Naive thymus-derived CD4-positive, alpha-beta T cell (primary cell): ENCODE data around the gene TRIM63. TPM values are rescaled to one million over a fixed set of nuclear protein-coding genes. Genes with fewer than 3 reads are reported as not detected.
A peak's percentile ranks its signal among the peaks of the same experiment; 100 is the strongest.

Experiments
- ATAC-seq: fragments of 150-1000 bp; cut with Tn5 transposase; 2 replicates; pipeline ENCODE4 v1.10.0; 2021; ENCODE audit warnings: mild to moderate bottlenecking, moderate library complexity
- CTCF ChIA-PET: fragments of 350-600 bp; sonication (Branson Sonifier 250); formaldehyde crosslinking; loops from one replicate; lab custom pipeline; 2021; ENCODE audit warnings: antibody characterized with exemption; lab: Charles Lee
- POLR2A ChIA-PET: fragments of 350-600 bp; sonication (Branson Sonifier 250); formaldehyde crosslinking; loops from one replicate; lab custom pipeline; 2021; ENCODE audit warnings: antibody characterized with exemption, inconsistent platforms; lab: Charles Lee
- DNase-seq, 9 donors: peaks; one replicate each; pipeline versions ENCODE4 v3.0.0 to v3.0.0-alpha.2; 2020 to 2022; ENCODE audit warnings: mixed read lengths in 1 of 9
- H3K27ac ChIP-seq: one replicate; pipeline ENCODE4 v1.7.0; 2013; ENCODE audit warnings: mild to moderate bottlenecking, low read depth, low read length, moderate library complexity
- H3K27me3 ChIP-seq, 2 donors: one replicate each; pipeline ENCODE4 v1.7.0; 2013; ENCODE audit warnings: low read length in 2 of 2, mild to moderate bottlenecking in 2 of 2, moderate library complexity in 2 of 2; ENCODE audit not compliant: control insufficient read depth in 2 of 2, insufficient read depth in 2 of 2
- H3K36me3 ChIP-seq, 3 experiments: 1 replicate in 2 of 3; 2 replicates in 1 of 3; pipeline ENCODE4 v1.7.0; 2013; ENCODE audit warnings: low read length in 3 of 3, mild to moderate bottlenecking in 3 of 3, moderate library complexity in 1 of 3; ENCODE audit not compliant: insufficient read depth in 3 of 3, control insufficient read depth in 2 of 3
- H3K4me1 ChIP-seq, 2 donors: one replicate each; pipeline ENCODE4 v1.7.0; 2013; ENCODE audit warnings: low read length in 2 of 2, mild to moderate bottlenecking in 2 of 2, moderate library complexity in 1 of 2; ENCODE audit not compliant: control insufficient read depth in 2 of 2, insufficient read depth in 2 of 2
- H3K4me3 ChIP-seq: 2 replicates; pipeline ENCODE4 v1.7.0; 2013; ENCODE audit warnings: mild to moderate bottlenecking, low read length
- H3K9me3 ChIP-seq, 3 experiments: 1 replicate in 2 of 3; 2 replicates in 1 of 3; pipeline ENCODE4 v1.7.0; 2013; ENCODE audit warnings: low read length in 3 of 3; ENCODE audit not compliant: control insufficient read depth in 2 of 3
- H3K27ac Mint-ChIP-seq, 9 donors: one replicate each; pipeline ENCODE4 v1.8.0; 2020 to 2022; ENCODE audit warnings: mixed read lengths in 9 of 9, mild to moderate bottlenecking in 8 of 9, moderate library complexity in 5 of 9, inconsistent platforms in 2 of 9
- H3K27me3 Mint-ChIP-seq, 5 donors: one replicate each; pipeline ENCODE4 v1.8.0; 2021 to 2022; ENCODE audit warnings: mixed read lengths in 5 of 5, mild to moderate bottlenecking in 1 of 5
- H3K36me3 Mint-ChIP-seq, 5 donors: one replicate each; pipeline ENCODE4 v1.8.0; 2020 to 2022; ENCODE audit warnings: mixed read lengths in 5 of 5, mild to moderate bottlenecking in 3 of 5, inconsistent platforms in 1 of 5
- H3K4me1 Mint-ChIP-seq, 7 donors: one replicate each; pipeline ENCODE4 v1.8.0; 2020 to 2022; ENCODE audit warnings: mixed read lengths in 7 of 7, mild to moderate bottlenecking in 3 of 7, inconsistent platforms in 1 of 7
- H3K4me3 Mint-ChIP-seq, 10 donors: one replicate each; pipeline ENCODE4 v1.8.0; 2020 to 2022; ENCODE audit warnings: mild to moderate bottlenecking in 10 of 10, mixed read lengths in 10 of 10, moderate library complexity in 6 of 10, inconsistent platforms in 2 of 10
- H3K9me3 Mint-ChIP-seq, 11 donors: one replicate each; pipeline ENCODE4 v1.8.0; 2020 to 2022; ENCODE audit warnings: mixed read lengths in 11 of 11, mild to moderate bottlenecking in 4 of 11, inconsistent platforms in 1 of 11, moderate library complexity in 1 of 11
- intact Hi-C, 2 donors: fragments of 100-400 bp; cut with micrococcal nuclease; formaldehyde crosslinking; loops; one replicate each; pipeline ENCODE4 v1.15.1; 2023
- polyA plus RNA-seq, 2 donors: library from polyadenylated mRNA; unstranded; fragments of 300-500 nt; fragmentation: Illumina TruSeq; gene quantifications; one replicate each; pipeline ENCODE4 v1.2.3, GENCODE V29; 2021
- total RNA-seq, 6 experiments: library from RNA in 5 of 6; stranded (reverse) in 5 of 6; gene quantifications; 1 replicate in 5 of 6; 2 replicates in 1 of 6; pipeline ENCODE4 v1.2.3 and lab custom pipeline; 2021 to 2026

Gene TRIM63
- total and polyA plus RNA-seq, 7 experiments from 2014 or later: not detected

DNA sequence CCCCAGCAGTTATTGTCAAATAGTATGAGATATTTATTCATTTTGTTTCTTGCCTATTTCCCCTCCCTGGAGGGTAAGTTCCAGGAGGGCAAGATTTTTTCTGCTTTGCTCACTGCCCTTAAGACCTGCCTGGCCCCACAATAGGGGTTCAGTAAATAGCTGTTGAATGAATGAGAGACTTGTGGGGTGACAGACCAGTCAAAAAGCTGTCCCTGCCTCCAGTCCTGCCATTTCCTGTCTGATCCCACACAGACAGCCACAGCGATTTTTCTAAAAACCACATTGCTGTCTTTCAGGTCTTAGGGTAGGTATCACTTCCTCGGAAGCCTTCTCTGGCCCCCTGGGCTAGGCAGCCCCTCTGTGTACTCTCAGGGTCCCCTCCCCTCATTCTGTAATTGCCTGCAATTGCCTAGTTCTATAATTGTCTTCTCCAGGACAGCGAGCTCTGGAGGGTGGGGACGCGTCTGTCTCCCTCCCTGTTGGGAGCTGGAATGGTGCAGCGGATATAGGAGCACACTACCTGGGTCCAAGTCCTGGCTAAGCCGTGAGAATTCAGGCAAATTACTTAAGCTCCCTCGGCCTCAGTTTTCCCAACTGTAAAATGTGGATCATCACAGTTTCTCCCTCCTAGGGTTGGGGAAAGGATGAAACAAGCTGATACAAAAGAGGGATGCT, 47.7 kb downstream of the TRIM63 start:
- Histone ChIP-seq H3K36me3 (no peaks in the 10 kb centered on the region), H3K27me3 (no peaks in the 10 kb centered on the region), H3K9me3 (no peaks in the 10 kb centered on the region), H3K4me1 (peaks cover 0 to 6% of the 10 kb centered on the region in 2 donors), H3K4me3 (no peak overlapping the region), H3K27ac (no peak overlapping the region)
- H3K4me3 Mint-ChIP-seq: no peak overlapping the region
- POLR2A ChIA-PET: no interaction called here
- ATAC-seq (no peak), DNase-seq (no peak)
- H3K4me1 Mint-ChIP-seq: peaks cover 9 to 20% (median 15%) of the 10 kb centered on the region in 7 donors
- peaks cover 0 to 4% (median 0%) of the 10 kb centered on the region in 5 donors for H3K27me3 Mint-ChIP-seq
- no peaks in the 10 kb centered on the region for H3K9me3 Mint-ChIP-seq
- no peaks in the 10 kb centered on the region for H3K36me3 Mint-ChIP-seq
- H3K27ac Mint-ChIP-seq: no peak overlapping the region
- intact Hi-C loops: no loop called here
- CTCF ChIA-PET: interaction anchor here (0.6 to 0.7 kb wide), 2 partner anchors 39 to 237 kb away, joined by 3 to 4 read pairs; no protein-coding TSS in a partner anchor

DNA sequence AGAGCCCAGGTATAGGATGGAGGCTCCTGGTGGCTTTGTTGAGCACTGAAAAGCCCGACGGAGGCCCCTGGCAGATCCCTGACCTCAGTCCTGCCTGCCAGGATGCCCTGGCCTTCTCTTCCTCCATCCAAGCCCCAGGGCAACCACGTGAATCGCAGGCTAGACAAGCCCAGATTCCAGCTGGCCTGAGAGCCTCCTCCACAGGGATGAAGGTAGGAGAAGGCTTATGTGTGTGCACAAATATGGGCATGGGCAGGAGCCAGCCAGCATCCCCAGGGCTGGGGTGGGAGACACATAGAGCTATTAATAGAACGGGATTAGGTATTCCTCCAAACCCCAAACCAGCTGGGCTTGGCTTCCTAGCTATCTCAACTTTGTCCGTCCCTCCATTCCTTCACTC, 49.8 kb downstream of the TRIM63 start:
- Mint-ChIP-seq H3K36me3 (no peaks in the 10 kb centered on the region), H3K9me3 (no peaks in the 10 kb centered on the region), H3K4me1 (peaks cover 9 to 20% (median 15%) of the 10 kb centered on the region in 7 donors), H3K4me3 (no peak overlapping the region), H3K27me3 (peaks cover 0 to 6% (median 0%) of the 10 kb centered on the region in 5 donors), H3K27ac (peak overlapping the region in 2 of 9 donors; percentile 5 to 15)
- H3K27ac ChIP-seq: no peak overlapping the region
- DNase-seq: no peak
- POLR2A ChIA-PET: interaction anchor here (0.6 kb wide), 1 partner anchor 20 kb away, joined by 3 read pairs; the partner anchor contains the start of gene PAFAH2
- CTCF ChIA-PET: no interaction called here
- H3K4me3 ChIP-seq: no peak overlapping the region
- no peak for ATAC-seq
- H3K9me3 ChIP-seq: no peaks in the 10 kb centered on the region
- no peaks in the 10 kb centered on the region for H3K27me3 ChIP-seq
- intact Hi-C loops: no loop called here
- H3K36me3 ChIP-seq: no peaks in the 10 kb centered on the region
- peaks cover 0 to 6% of the 10 kb centered on the region in 2 donors for H3K4me1 ChIP-seq

DNA sequence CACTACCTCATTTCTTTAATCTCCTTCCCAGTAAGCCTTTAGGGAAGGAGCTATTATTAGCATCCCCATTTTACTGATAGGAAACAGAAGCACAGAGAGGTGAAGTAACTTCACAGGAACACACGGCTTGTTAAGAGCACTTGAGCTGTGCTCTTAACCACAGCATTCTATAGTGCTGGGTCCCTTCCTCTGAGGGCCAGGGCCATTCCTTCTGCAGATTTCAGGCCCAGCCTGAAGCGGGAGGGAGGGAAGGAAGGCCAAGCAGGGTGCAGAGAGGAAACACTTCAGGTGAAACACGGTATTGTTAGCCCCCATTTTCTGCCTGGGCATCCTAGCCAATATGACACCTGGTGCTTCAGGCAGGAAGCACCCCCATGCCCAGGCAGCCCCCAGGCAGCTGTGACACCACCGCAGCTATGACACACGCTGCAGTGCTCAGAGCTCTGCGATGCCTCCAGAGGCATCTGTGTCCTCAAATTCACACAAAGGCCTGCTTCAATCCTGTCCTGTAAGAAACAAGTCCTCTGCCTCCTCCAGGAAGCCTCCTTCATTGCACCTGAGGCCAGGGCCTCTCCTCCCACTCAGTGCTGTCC, 50.4 kb downstream of the TRIM63 start:
- POLR2A ChIA-PET: interaction anchor here (0.7 kb wide), 1 partner anchor 112 kb away, joined by 3 read pairs; no protein-coding TSS in a partner anchor
- Mint-ChIP-seq H3K4me3 (no peak overlapping the region), H3K27me3 (peaks cover 0 to 8% (median 0%) of the 10 kb centered on the region in 5 donors), H3K36me3 (no peaks in the 10 kb centered on the region), H3K27ac (peak overlapping the region in 4 of 9 donors; percentile 5 to 32 (median 12)), H3K9me3 (no peaks in the 10 kb centered on the region), H3K4me1 (peaks cover 9 to 20% (median 15%) of the 10 kb centered on the region in 7 donors)
- H3K4me3 ChIP-seq: no peak overlapping the region
- no peaks in the 10 kb centered on the region for H3K9me3 ChIP-seq
- intact Hi-C loops: no loop called here
- H3K4me1 ChIP-seq: peaks cover 0 to 6% of the 10 kb centered on the region in 2 donors
- no peak overlapping the region for H3K27ac ChIP-seq
- peak in 2 of 9 donors; percentile 28 to 38 for DNase-seq
- H3K36me3 ChIP-seq: no peaks in the 10 kb centered on the region
- no peaks in the 10 kb centered on the region for H3K27me3 ChIP-seq
- peak; percentile 69 for ATAC-seq
- CTCF ChIA-PET: no interaction called here

DNA sequence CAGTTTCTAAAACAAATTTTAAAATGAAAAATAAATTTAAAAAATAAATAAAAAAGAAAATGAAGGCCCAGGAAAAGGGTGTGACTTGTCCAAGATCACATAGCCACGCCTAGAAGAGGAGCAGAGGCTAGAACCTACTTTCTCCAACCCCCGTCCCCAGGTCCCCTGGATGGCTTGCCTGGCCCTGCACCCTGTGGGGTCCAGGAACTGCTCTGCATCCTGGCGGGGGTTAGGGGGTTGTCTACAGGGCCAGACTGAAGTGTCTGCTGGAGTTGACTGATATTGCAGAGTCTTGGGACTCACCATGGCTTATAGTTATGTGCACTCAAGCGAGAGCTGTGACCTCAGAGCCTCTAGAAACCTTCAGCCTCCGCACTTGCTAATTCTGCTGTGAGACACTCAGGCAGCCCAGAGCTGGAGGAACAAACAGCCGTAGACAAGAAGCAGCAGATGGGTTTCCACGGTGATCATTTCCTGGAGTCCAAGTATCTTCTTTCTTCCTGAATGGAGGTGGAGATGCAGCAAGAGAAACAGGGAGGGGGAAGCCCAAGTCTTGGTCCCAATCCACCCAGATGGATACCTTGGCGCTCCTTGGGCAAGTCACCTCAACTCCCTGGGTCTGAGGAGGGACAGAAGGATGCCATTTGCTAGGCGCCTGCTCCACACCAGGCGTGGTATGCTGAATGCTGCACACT, 51.0 kb downstream of the TRIM63 start:
- no peak overlapping the region for H3K4me3 Mint-ChIP-seq
- no peaks in the 10 kb centered on the region for H3K9me3 Mint-ChIP-seq
- no peaks in the 10 kb centered on the region for H3K27me3 ChIP-seq
- H3K4me3 ChIP-seq: no peak overlapping the region
- no peaks in the 10 kb centered on the region for H3K9me3 ChIP-seq
- peaks cover 0 to 6% of the 10 kb centered on the region in 2 donors for H3K4me1 ChIP-seq
- no peak for DNase-seq
- intact Hi-C loops: no loop called here
- no peak for ATAC-seq
- H3K27me3 Mint-ChIP-seq: peaks cover 0 to 6% (median 0%) of the 10 kb centered on the region in 5 donors
- no peaks in the 10 kb centered on the region for H3K36me3 Mint-ChIP-seq
- no peak overlapping the region for H3K27ac ChIP-seq
- peak overlapping the region in 3 of 9 donors; percentile 32 to 59 (median 38) for H3K27ac Mint-ChIP-seq
- CTCF ChIA-PET: interaction anchor here (0.6 kb wide), 1 partner anchor 141 kb away, joined by 3 read pairs; no protein-coding TSS in a partner anchor
- POLR2A ChIA-PET: interaction anchor here (0.7 kb wide), 1 partner anchor 111 kb away, joined by 3 read pairs; no protein-coding TSS in a partner anchor
- peaks cover 9 to 22% (median 15%) of the 10 kb centered on the region in 7 donors for H3K4me1 Mint-ChIP-seq
- H3K36me3 ChIP-seq: no peaks in the 10 kb centered on the region

- ChIA-PET CTCF (interaction anchor here (0.6 kb wide), 1 partner anchor 142 kb away, joined by 3 read pairs; no protein-coding TSS in a partner anchor), POLR2A (no interaction called here)
- Mint-ChIP-seq H3K4me1 (peaks cover 9 to 22% (median 15%) of the 10 kb centered on the region in 7 donors), H3K27ac (no peak overlapping the region), H3K27me3 (peaks cover 0 to 6% (median 0%) of the 10 kb centered on the region in 5 donors), H3K36me3 (no peaks in the 10 kb centered on the region), H3K4me3 (no peak overlapping the region), H3K9me3 (no peaks in the 10 kb centered on the region)
- Histone ChIP-seq H3K4me1 (peaks cover 0 to 6% of the 10 kb centered on the region in 2 donors), H3K27me3 (no peaks in the 10 kb centered on the region), H3K36me3 (no peaks in the 10 kb centered on the region), H3K9me3 (no peaks in the 10 kb centered on the region), H3K27ac (no peak overlapping the region), H3K4me3 (no peak overlapping the region)
- intact Hi-C loops: no loop called here
- peak; percentile 57 for ATAC-seq
- DNase-seq: no peak
Measured at GRCh38 chr1:26015358-26015757, 52.1 kb downstream of the TRIM63 start.

DNA sequence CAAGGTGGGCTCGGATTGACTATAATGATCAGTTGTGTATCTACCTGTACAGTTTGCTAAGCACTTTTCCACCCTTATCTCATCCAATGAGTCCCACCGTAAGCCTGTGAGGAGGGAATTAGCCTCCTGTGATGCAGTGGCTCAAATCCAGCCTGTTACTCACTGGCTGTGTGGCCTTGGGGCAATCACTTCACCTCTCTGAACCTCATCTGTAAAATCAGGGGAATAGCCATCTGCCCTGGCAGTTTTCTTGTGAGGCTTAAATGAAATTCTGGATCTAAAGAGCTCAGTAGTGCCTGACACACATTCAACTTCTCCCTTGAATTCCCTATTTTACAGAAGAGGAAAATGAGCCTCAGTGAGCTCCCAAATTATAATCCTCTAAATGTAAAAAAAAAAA, 53.3 kb downstream of the TRIM63 start:
- Histone ChIP-seq H3K36me3 (no peaks in the 10 kb centered on the region), H3K27ac (no peak overlapping the region), H3K27me3 (no peaks in the 10 kb centered on the region), H3K9me3 (no peaks in the 10 kb centered on the region), H3K4me1 (peaks cover 0 to 6% of the 10 kb centered on the region in 2 donors), H3K4me3 (no peak overlapping the region)
- H3K9me3 Mint-ChIP-seq: no peaks in the 10 kb centered on the region
- no peak for ATAC-seq
- POLR2A ChIA-PET: no interaction called here
- DNase-seq: no peak
- CTCF ChIA-PET: no interaction called here
- H3K27me3 Mint-ChIP-seq: peaks cover 0 to 9% (median 0%) of the 10 kb centered on the region in 5 donors
- H3K36me3 Mint-ChIP-seq: no peaks in the 10 kb centered on the region
- H3K4me1 Mint-ChIP-seq: peaks cover 0 to 13% (median 11%) of the 10 kb centered on the region in 7 donors
- no peak overlapping the region for H3K27ac Mint-ChIP-seq
- H3K4me3 Mint-ChIP-seq: no peak overlapping the region
- intact Hi-C loops: no loop called here
